HepG2 (cell line): ENCODE measurements around the gene SH3D19. TPM values are rescaled to one million over a fixed set of nuclear protein-coding genes. Genes with fewer than 3 reads are reported as not detected.

Experiments used
- ATF6 ChIP-seq: sonication (generic); formaldehyde crosslinking; conservative IDR thresholded peaks from 2 replicates; pipeline ENCODE4 v1.4.0; 2020; ENCODE audit warnings: missing genetic modification reagents
- EP300 ChIP-seq, 3 experiments: sonication (generic) in 1 of 3; formaldehyde crosslinking in 1 of 3; IDR thresholded peaks; 2 replicates each; pipeline versions ENCODE4 v1.5.1 to v1.6.1; 2011 to 2020; ENCODE audit warnings: low read depth in 2 of 3, low read length in 2 of 3, borderline replicate concordance in 1 of 3, improper control_type of control experiment in 1 of 3, mild to moderate bottlenecking in 1 of 3, missing genetic modification reagents in 1 of 3, moderate library complexity in 1 of 3
- GATA4 ChIP-seq: sonication (generic); IDR thresholded peaks from 2 replicates; pipeline ENCODE4 v1.6.1; 2016; ENCODE audit warnings: antibody characterized with exemption, low read depth, borderline replicate concordance
- ISX ChIP-seq: sonication (generic); formaldehyde crosslinking; conservative IDR thresholded peaks from 2 replicates; pipeline ENCODE4 v1.5.0; 2020; ENCODE audit warnings: missing genetic modification reagents
- NCOA2 ChIP-seq: sonication (generic); formaldehyde crosslinking; IDR thresholded peaks from 2 replicates; pipeline ENCODE4 v1.8.0; 2022; ENCODE audit warnings: inconsistent platforms
- ZBTB14 ChIP-seq: sonication (generic); formaldehyde crosslinking; IDR thresholded peaks from 2 replicates; pipeline ENCODE4 v1.4.0; 2020; ENCODE audit warnings: missing genetic modification reagents
- ZBTB43 ChIP-seq: sonication (generic); formaldehyde crosslinking; conservative IDR thresholded peaks from 2 replicates; pipeline ENCODE4 v1.4.0; 2020; ENCODE audit warnings: missing genetic modification reagents
- ZFAT ChIP-seq: sonication (generic); formaldehyde crosslinking; conservative IDR thresholded peaks from 2 replicates; pipeline ENCODE4 v1.8.1; 2023; ENCODE audit warnings: missing genetic modification reagents, inconsistent platforms
- ZGPAT ChIP-seq: IDR thresholded peaks from 2 replicates; pipeline ENCODE4 v1.6.1; 2016; ENCODE audit warnings: mild to moderate bottlenecking
- ZHX2 ChIP-seq, 2 experiments: sonication (generic) in 1 of 2; formaldehyde crosslinking in 1 of 2; IDR thresholded peaks; 2 replicates each; pipeline versions ENCODE4 v1.6.1 to v1.9.0; 2014 to 2022; ENCODE audit warnings: antibody characterized with exemption in 1 of 2, borderline replicate concordance in 1 of 2, inconsistent platforms in 1 of 2, low read depth in 1 of 2, missing genetic modification reagents in 1 of 2
- ZNF343 ChIP-seq: sonication (generic); formaldehyde crosslinking; IDR thresholded peaks from 2 replicates; pipeline ENCODE4 v1.4.0; 2020; ENCODE audit warnings: mild to moderate bottlenecking, missing genetic modification reagents
- ZNF367 ChIP-seq: sonication (generic); formaldehyde crosslinking; IDR thresholded peaks from 2 replicates; pipeline ENCODE4 v1.4.0; 2020; ENCODE audit warnings: missing genetic modification reagents, borderline replicate concordance
- ZNF512 ChIP-seq: sonication (generic); formaldehyde crosslinking; IDR thresholded peaks from 2 replicates; pipeline ENCODE4 v1.4.0; 2020; ENCODE audit warnings: mild to moderate bottlenecking, missing genetic modification reagents
- polyA plus RNA-seq, 8 experiments: library from polyadenylated mRNA; depleted of rRNA in 3 of 8; stranded (reverse) in 7 of 8; unstranded in 1 of 8; fragments of >200 nt; fragmentation: Illumina TruSeq in 4 of 8; extraction: Trizol in 4 of 8; gene quantifications; 2 replicates each; pipeline versions ENCODE4 v1.2.1 to v1.2.3, GENCODE V29; 2011 to 2016; ENCODE audit warnings: low read depth in 4 of 8, missing spikeins in 1 of 8, mixed read lengths in 1 of 8; ENCODE audit not compliant: insufficient read depth in 1 of 8
- total RNA-seq, 5 experiments: library from RNA; depleted of rRNA; stranded (reverse); fragments of >200 nt; fragmentation: Illumina TruSeq; extraction: Trizol; gene quantifications; 2 replicates each; pipeline ENCODE4 v1.2.3, GENCODE V29; 2016; ENCODE audit warnings: low read depth in 1 of 5

Gene SH3D19
- total and polyA plus RNA-seq, 2 of the 13 experiments (the other 11 are each of a cell fraction or from before 2014, with no cell fraction given): 31.2 to 38.0 TPM

GRCh38 chr4:151324124-151324751 lies 1.2 kb downstream of the SH3D19 start (continued):
- TF ChIP-seq EP300 (IDR thresholded peaks at IDR 0.05; ENCODE audit: low read depth in 2 of 2, low read length in 2 of 2) (peak in 1 of 2 experiments; percentile 74; a peak in 2 of 4 replicates), EP300 (CRISPR knock-in tag; IDR thresholded peaks at IDR 0.05; ENCODE audit: borderline replicate concordance) (peak; percentile 51; the same call in 1 of the 2 replicates), ATF6 (CRISPR knock-in tag) (no peak), ZGPAT (CRISPR knock-in tag) (no peak; the same call in 1 of the 2 replicates), GATA4 (0 out of 2 replicates have a peak, but pooled peaks have one; percentile 72), ZFAT (CRISPR knock-in tag) (no peak), ZNF512 (CRISPR knock-in tag) (no peak), ZNF343 (CRISPR knock-in tag) (no peak; the same call in 1 of the 2 replicates), ZHX2 (IDR thresholded peaks at IDR 0.05; ENCODE audit: low read depth) (no peak), ZHX2 (CRISPR knock-in tag; IDR thresholded peaks at IDR 0.05; ENCODE audit: borderline replicate concordance) (0 out of 2 replicates have a peak, but pooled peaks have one; percentile 22), NCOA2 (no peak; the same call in 1 of the 2 replicates), ZBTB43 (CRISPR knock-in tag) (peak; percentile 88), ZBTB14 (CRISPR knock-in tag) (0 out of 2 replicates have a peak, but pooled peaks have one; percentile 9), ZNF367 (no peak), ISX (CRISPR knock-in tag) (peak; percentile 70; the same call in 1 of the 2 replicates)
